NCI-H2196 treated with DMSO at 0.1 percent for 48 hours (cell line): ENCODE data around the gene PARP12.
A peak's percentile ranks its signal among the peaks of the same experiment; 100 is the strongest.
"Not testable (repeated sequence)": the region's sequence is repeated elsewhere in the genome, so short reads cannot be mapped to it uniquely, and the experiment has no call there.

ENCODE experiments used
- DNase-seq: peaks from one replicate; lab custom pipeline; 2025; ENCODE audit not compliant: unreplicated experiment; lab: John Stamatoyannopoulos, UW

Gene PARP12

GRCh38 chr7:140062528-140063299, at the start of gene PARP12:
Gene PARP12, minus strand, starts transcription at chr7:140062951. Its CDS starts 104 bp downstream, at chr7:140062847.
- DNase-seq = peak; percentile 90

GRCh38 chr7:140108777-140109176, 46.0 kb upstream of the PARP12 start:
- DNase-seq = not testable (repeated sequence)

- no peak for DNase-seq
Observed at GRCh38 chr7:140096459-140096858, 33.7 kb upstream of the PARP12 start.

GRCh38 chr7:140093375-140093774, 30.6 kb upstream of the PARP12 start:
- no peak for DNase-seq

- DNase-seq = no peak
Observed at GRCh38 chr7:140085447-140085846, 22.7 kb upstream of the PARP12 start.

- DNase-seq = no peak
Observed at GRCh38 chr7:140084972-140085371, 22.2 kb upstream of the PARP12 start.

- no peak for DNase-seq
Observed at GRCh38 chr7:140084142-140084655, 21.4 kb upstream of the PARP12 start.

GRCh38 chr7:140082770-140083169, 20.0 kb upstream of the PARP12 start:
- no peak for DNase-seq

- no peak for DNase-seq
Observed at GRCh38 chr7:140081774-140082425, 19.1 kb upstream of the PARP12 start.

- DNase-seq = no peak
Observed at GRCh38 chr7:140080919-140081318, 18.2 kb upstream of the PARP12 start.

GRCh38 chr7:140079121-140079536, 16.4 kb upstream of the PARP12 start:
- peak; percentile 50 for DNase-seq

GRCh38 chr7:140078392-140078791, 15.6 kb upstream of the PARP12 start:
- no peak for DNase-seq

- no peak for DNase-seq
Observed at GRCh38 chr7:140074780-140075179, 12.0 kb upstream of the PARP12 start.

- no peak for DNase-seq
Observed at GRCh38 chr7:140070546-140070945, 7.8 kb upstream of the PARP12 start.

- no peak for DNase-seq
Observed at GRCh38 chr7:140069298-140069949, 6.7 kb upstream of the PARP12 start.

GRCh38 chr7:140068033-140068432, 5.3 kb upstream of the PARP12 start:
- DNase-seq = no peak

GRCh38 chr7:140067052-140067451, 4.3 kb upstream of the PARP12 start:
- DNase-seq = no peak

GRCh38 chr7:140062118-140062527, 628 bp downstream of the PARP12 start:
- no peak for DNase-seq

GRCh38 chr7:140061607-140061930, 1.2 kb downstream of the PARP12 start:
- no peak for DNase-seq

GRCh38 chr7:140060788-140061606, 1.8 kb downstream of the PARP12 start:
- DNase-seq = peak; percentile 73

GRCh38 chr7:140060243-140060630, 2.5 kb downstream of the PARP12 start:
- no peak for DNase-seq
